ENCODE data around the gene CEBPB.

The CEBPB gene

DNA sequence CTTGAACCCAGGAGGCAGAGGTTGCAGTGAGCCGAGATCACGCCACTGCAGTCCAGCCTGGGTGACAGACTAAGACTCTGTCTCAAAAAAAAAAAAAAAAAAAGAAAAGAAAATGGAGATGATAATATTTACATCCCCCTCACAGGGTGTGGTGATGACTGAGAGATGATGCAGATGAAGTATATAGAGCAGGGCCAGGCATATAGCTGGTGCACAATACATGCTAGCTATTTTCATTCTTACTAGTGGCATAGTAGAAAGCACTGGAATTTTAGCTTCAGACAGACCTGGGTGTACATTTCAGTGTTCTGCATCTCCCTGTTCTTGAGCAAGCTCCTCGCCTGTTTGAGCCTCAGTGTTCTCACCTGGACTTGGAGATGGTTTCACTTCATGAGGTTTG is 36.9 kb downstream of the CEBPB start:
- Histone ChIP-seq H3K36me3 (ENCODE audit: control insufficient read depth, insufficient read depth, low read length) (no peaks in the 10 kb centered on the region), H3K4me1 (ENCODE audit: control insufficient read depth, low read depth, low read length) (no peaks in the 10 kb centered on the region), H4K5ac (ENCODE audit: low read length) (no peak overlapping the region), H3K79me1 (ENCODE audit: low read length) (no peaks in the 10 kb centered on the region), H2BK15ac (replicated peaks; ENCODE audit: low read depth) (no peak overlapping the region), H3K27me3 (ENCODE audit: insufficient read depth, low read length, poor library complexity) (no peaks in the 10 kb centered on the region), H4K8ac (ENCODE audit: low read depth, low read length) (no peak overlapping the region), H3K4me3 (ENCODE audit: low read length) (no peak overlapping the region), H3K4me2 (ENCODE audit: low read length) (no peak overlapping the region), H3K18ac (ENCODE audit: low read length) (no peak overlapping the region), H3K23ac (ENCODE audit: low read length) (no peak overlapping the region), H3K4ac (ENCODE audit: low read depth, low read length) (no peak overlapping the region), H2BK120ac (ENCODE audit: low read depth, low read length) (no peak overlapping the region), H3K27ac (ENCODE audit: low read depth, low read length) (no peak overlapping the region), H2BK5ac (ENCODE audit: low read length) (no peak overlapping the region), H3K9ac (ENCODE audit: low read length) (no peak overlapping the region), H2AK5ac (ENCODE audit: low read length) (no peak overlapping the region), H3K56ac (ENCODE audit: low read length) (no peak overlapping the region), H3K79me2 (ENCODE audit: control insufficient read depth, insufficient read depth, low read length) (no peaks in the 10 kb centered on the region)
- no peak for DNase-seq
- WGBS (ENCODE audit: extremely low coverage, insufficient coverage, low lambda C conversion rate): no CpG with 5 or more reads among the region's 3 CpGs

DNA sequence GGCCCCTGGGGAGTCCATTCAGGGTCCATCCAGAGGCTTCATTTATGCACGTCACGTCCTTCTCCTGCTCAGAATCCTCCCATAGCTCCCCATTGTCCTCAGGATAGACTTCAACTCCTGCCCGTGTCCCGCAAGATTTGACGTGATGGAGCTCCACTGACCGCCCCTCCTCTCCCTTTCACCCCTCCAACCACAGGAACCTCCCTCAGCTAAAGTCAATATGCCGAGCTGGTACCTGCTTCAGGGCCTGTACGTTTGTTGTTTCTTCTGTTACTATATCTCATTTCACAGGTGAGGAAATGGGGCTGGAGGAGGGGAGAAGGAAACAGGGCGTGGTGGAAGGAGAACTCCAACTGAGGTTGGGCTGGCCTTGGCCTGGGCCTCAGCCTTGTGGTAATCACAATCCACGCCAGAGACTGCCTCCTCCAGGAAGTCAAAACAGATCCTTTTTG is 38.6 kb downstream of the CEBPB start:
- Histone ChIP-seq H3K18ac (ENCODE audit: low read length) (no peak overlapping the region), H3K36me3 (ENCODE audit: control insufficient read depth, insufficient read depth, low read length) (no peaks in the 10 kb centered on the region), H2BK15ac (replicated peaks; ENCODE audit: low read depth) (no peak overlapping the region), H3K23ac (ENCODE audit: low read length) (no peak overlapping the region), H3K27ac (ENCODE audit: low read depth, low read length) (no peak overlapping the region), H2AK5ac (ENCODE audit: low read length) (no peak overlapping the region), H3K56ac (ENCODE audit: low read length) (no peak overlapping the region), H3K4me3 (ENCODE audit: low read length) (no peak overlapping the region), H3K79me2 (ENCODE audit: control insufficient read depth, insufficient read depth, low read length) (no peaks in the 10 kb centered on the region), H3K9ac (ENCODE audit: low read length) (no peak overlapping the region), H4K5ac (ENCODE audit: low read length) (no peak overlapping the region), H4K8ac (ENCODE audit: low read depth, low read length) (no peak overlapping the region), H2BK120ac (ENCODE audit: low read depth, low read length) (no peak overlapping the region), H3K27me3 (ENCODE audit: insufficient read depth, low read length, poor library complexity) (no peaks in the 10 kb centered on the region), H3K4me2 (ENCODE audit: low read length) (no peak overlapping the region), H3K4me1 (ENCODE audit: control insufficient read depth, low read depth, low read length) (no peaks in the 10 kb centered on the region), H2BK5ac (ENCODE audit: low read length) (no peak overlapping the region), H3K4ac (ENCODE audit: low read depth, low read length) (no peak overlapping the region), H3K79me1 (ENCODE audit: low read length) (no peaks in the 10 kb centered on the region)
- no CpG with 5 or more reads among the region's 10 CpGs for WGBS (ENCODE audit: extremely low coverage, insufficient coverage, low lambda C conversion rate)
- no peak for DNase-seq

DNA sequence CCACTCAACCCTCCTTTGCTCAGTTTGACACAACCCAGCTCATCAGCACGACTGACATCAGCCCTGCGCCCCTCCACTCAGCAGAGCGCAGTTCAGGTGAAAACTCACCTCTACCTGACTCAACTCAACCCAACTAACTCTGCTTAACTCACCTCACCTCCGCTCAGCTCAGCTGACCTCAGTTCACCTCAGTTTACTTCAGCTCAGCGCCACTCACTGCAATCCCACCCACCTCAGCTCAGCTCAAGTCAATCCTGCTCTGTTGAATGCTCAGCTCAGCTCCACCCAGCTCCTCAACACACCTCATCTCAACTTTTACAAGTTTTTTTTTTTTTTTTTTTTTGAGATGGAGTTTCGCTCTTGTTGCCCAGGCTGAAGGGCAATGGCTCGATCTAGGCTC is 39.6 kb downstream of the CEBPB start:
- Histone ChIP-seq H3K4ac (ENCODE audit: low read depth, low read length) (no peak overlapping the region), H3K4me1 (ENCODE audit: control insufficient read depth, low read depth, low read length) (no peaks in the 10 kb centered on the region), H3K27me3 (ENCODE audit: insufficient read depth, low read length, poor library complexity) (no peaks in the 10 kb centered on the region), H2BK5ac (ENCODE audit: low read length) (no peak overlapping the region), H2AK5ac (ENCODE audit: low read length) (no peak overlapping the region), H3K36me3 (ENCODE audit: control insufficient read depth, insufficient read depth, low read length) (no peaks in the 10 kb centered on the region), H4K5ac (ENCODE audit: low read length) (no peak overlapping the region), H3K9ac (ENCODE audit: low read length) (no peak overlapping the region), H3K79me1 (ENCODE audit: low read length) (no peaks in the 10 kb centered on the region), H3K4me3 (ENCODE audit: low read length) (no peak overlapping the region), H2BK15ac (replicated peaks; ENCODE audit: low read depth) (no peak overlapping the region), H3K27ac (ENCODE audit: low read depth, low read length) (no peak overlapping the region), H3K18ac (ENCODE audit: low read length) (no peak overlapping the region), H3K56ac (ENCODE audit: low read length) (no peak overlapping the region), H3K23ac (ENCODE audit: low read length) (no peak overlapping the region), H4K8ac (ENCODE audit: low read depth, low read length) (no peak overlapping the region), H2BK120ac (ENCODE audit: low read depth, low read length) (no peak overlapping the region), H3K79me2 (ENCODE audit: control insufficient read depth, insufficient read depth, low read length) (no peaks in the 10 kb centered on the region), H3K4me2 (ENCODE audit: low read length) (no peak overlapping the region)
- no CpG with 5 or more reads among the region's 7 CpGs for WGBS (ENCODE audit: extremely low coverage, insufficient coverage, low lambda C conversion rate)
- no peak for DNase-seq

DNA sequence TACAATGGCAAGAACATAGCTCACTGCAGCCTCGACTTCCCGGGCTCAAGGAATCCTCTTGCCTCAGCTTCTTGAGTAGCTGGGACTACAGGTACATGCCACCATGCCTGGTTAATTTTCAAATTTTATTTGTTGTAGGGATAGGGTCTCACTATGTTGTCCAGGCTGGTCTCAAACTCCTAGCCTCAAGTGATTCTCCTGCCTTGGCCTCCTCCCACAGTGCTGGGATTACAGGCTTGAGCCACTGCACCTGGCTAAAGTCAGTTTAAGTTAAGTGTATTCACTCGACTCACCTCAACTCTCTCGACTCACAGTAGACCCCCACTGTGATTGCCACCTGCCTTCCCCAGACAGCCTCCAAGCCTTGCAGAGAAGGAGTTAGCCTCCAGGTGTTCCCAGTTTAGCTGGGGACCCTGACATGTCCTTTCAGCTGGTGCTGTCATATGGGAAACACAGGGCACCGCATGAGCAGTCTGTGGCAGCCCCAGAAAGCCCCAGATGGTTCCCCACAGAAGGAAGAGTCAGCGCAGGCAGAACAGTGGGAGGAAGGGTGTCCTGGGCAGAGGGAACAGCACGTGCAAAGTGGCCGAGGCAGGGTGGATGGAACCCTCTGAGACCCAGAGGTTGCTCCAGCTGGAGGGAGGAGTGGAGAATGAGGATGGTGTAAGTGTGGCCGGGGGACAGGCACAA is 40.4 kb downstream of the CEBPB start:
- no peaks in the 10 kb centered on the region for H3K27me3 ChIP-seq (ENCODE audit: insufficient read depth, low read length, poor library complexity)
- no peak overlapping the region for H3K4me2 ChIP-seq (ENCODE audit: low read length)
- H3K79me2 ChIP-seq (ENCODE audit: control insufficient read depth, insufficient read depth, low read length): no peaks in the 10 kb centered on the region
- no peak overlapping the region for H4K8ac ChIP-seq (ENCODE audit: low read depth, low read length)
- H4K5ac ChIP-seq (ENCODE audit: low read length): no peak overlapping the region
- no peak overlapping the region for H3K23ac ChIP-seq (ENCODE audit: low read length)
- WGBS (ENCODE audit: extremely low coverage, insufficient coverage, low lambda C conversion rate): no CpG with 5 or more reads among the region's 9 CpGs
- no peak overlapping the region for H3K18ac ChIP-seq (ENCODE audit: low read length)
- no peaks in the 10 kb centered on the region for H3K4me1 ChIP-seq (ENCODE audit: control insufficient read depth, low read depth, low read length)
- H3K9ac ChIP-seq (ENCODE audit: low read length): no peak overlapping the region
- no peak overlapping the region for H2BK5ac ChIP-seq (ENCODE audit: low read length)
- no peaks in the 10 kb centered on the region for H3K79me1 ChIP-seq (ENCODE audit: low read length)
- H3K4ac ChIP-seq (ENCODE audit: low read depth, low read length): no peak overlapping the region
- H2BK120ac ChIP-seq (ENCODE audit: low read depth, low read length): no peak overlapping the region
- no peak overlapping the region for H2BK15ac ChIP-seq (replicated peaks; ENCODE audit: low read depth)
- H3K56ac ChIP-seq (ENCODE audit: low read length): no peak overlapping the region
- no peak overlapping the region for H2AK5ac ChIP-seq (ENCODE audit: low read length)
- H3K27ac ChIP-seq (ENCODE audit: low read depth, low read length): no peak overlapping the region
- H3K36me3 ChIP-seq (ENCODE audit: control insufficient read depth, insufficient read depth, low read length): no peaks in the 10 kb centered on the region
- no peak for DNase-seq
- H3K4me3 ChIP-seq (ENCODE audit: low read length): no peak overlapping the region

DNA sequence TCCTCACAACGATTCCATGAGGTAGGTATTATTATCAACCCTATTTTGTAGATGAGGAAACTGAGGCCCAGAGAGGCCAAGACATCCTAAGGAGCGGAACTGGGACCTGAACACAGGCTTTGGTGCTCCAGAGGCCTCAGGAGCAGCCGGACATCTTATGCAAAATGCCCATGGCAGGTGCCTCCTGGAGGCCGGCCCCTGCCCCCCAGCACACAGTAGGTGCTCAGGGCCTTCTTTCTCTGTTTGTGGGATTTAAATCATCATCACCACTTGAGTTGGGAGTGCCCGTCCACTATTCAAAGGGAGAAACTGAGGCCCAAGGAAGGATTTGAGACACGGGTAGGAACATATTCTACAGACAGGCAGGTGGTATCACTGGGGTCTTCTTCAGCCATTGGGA is 41.2 kb downstream of the CEBPB start:
- no peak overlapping the region for H3K56ac ChIP-seq (ENCODE audit: low read length)
- no peaks in the 10 kb centered on the region for H3K4me1 ChIP-seq (ENCODE audit: control insufficient read depth, low read depth, low read length)
- no peak overlapping the region for H3K4ac ChIP-seq (ENCODE audit: low read depth, low read length)
- H3K4me3 ChIP-seq (ENCODE audit: low read length): no peak overlapping the region
- no peaks in the 10 kb centered on the region for H3K79me2 ChIP-seq (ENCODE audit: control insufficient read depth, insufficient read depth, low read length)
- no peak overlapping the region for H3K4me2 ChIP-seq (ENCODE audit: low read length)
- H3K23ac ChIP-seq (ENCODE audit: low read length): no peak overlapping the region
- no peak overlapping the region for H4K8ac ChIP-seq (ENCODE audit: low read depth, low read length)
- no peak overlapping the region for H2BK120ac ChIP-seq (ENCODE audit: low read depth, low read length)
- no peak overlapping the region for H2BK5ac ChIP-seq (ENCODE audit: low read length)
- H3K18ac ChIP-seq (ENCODE audit: low read length): no peak overlapping the region
- H3K27ac ChIP-seq (ENCODE audit: low read depth, low read length): no peak overlapping the region
- H2AK5ac ChIP-seq (ENCODE audit: low read length): no peak overlapping the region
- no peaks in the 10 kb centered on the region for H3K27me3 ChIP-seq (ENCODE audit: insufficient read depth, low read length, poor library complexity)
- no peak overlapping the region for H3K9ac ChIP-seq (ENCODE audit: low read length)
- WGBS (ENCODE audit: extremely low coverage, insufficient coverage, low lambda C conversion rate): no CpG with 5 or more reads among the region's 6 CpGs
- H2BK15ac ChIP-seq (replicated peaks; ENCODE audit: low read depth): no peak overlapping the region
- no peak overlapping the region for H4K5ac ChIP-seq (ENCODE audit: low read length)
- no peaks in the 10 kb centered on the region for H3K79me1 ChIP-seq (ENCODE audit: low read length)
- no peak for DNase-seq
- no peaks in the 10 kb centered on the region for H3K36me3 ChIP-seq (ENCODE audit: control insufficient read depth, insufficient read depth, low read length)

Measured in mesendoderm (in vitro differentiated cells).